ENCODE data around the gene ICOS.

GRCh38 chr2:203959265-203959664 lies 22.7 kb downstream of the ICOS start:
- no peak for TF ChIP-seq CTCF (IDR thresholded peaks at IDR 0.05)
- TF ChIP-seq ZFX (IDR thresholded peaks at IDR 0.05; ENCODE audit: borderline replicate concordance), result no peak

Data from 22Rv1 (cell line).